Fibroblast of skin of left biceps (primary cell): ENCODE data around the gene SEC14L2.

Source experiments
- DNase-seq, 2 experiments: peaks; one replicate each; pipeline ENCODE4 v3.0.0-alpha.2; 2013; ENCODE audit warnings: low read depth in 2 of 2

The SEC14L2 gene

GRCh38 chr22:30396871-30397655 is at the start of gene SEC14L2:
SEC14L2 (plus strand) TSS chr22:30397018; CDS start chr22:30397117, 99 bp downstream.
- no peak for DNase-seq

GRCh38 chr22:30347255-30347892 is 49.4 kb upstream of the SEC14L2 start:
- DNase-seq, result no peak

- no peak for DNase-seq
Observed at GRCh38 chr22:30348404-30348803, 48.4 kb upstream of the SEC14L2 start.

GRCh38 chr22:30348809-30349208 is 48.0 kb upstream of the SEC14L2 start:
- no peak for DNase-seq

GRCh38 chr22:30351226-30351625 is 45.6 kb upstream of the SEC14L2 start:
- DNase-seq, result no peak

- no peak for DNase-seq
Observed at GRCh38 chr22:30354644-30355043, 42.2 kb upstream of the SEC14L2 start.

GRCh38 chr22:30356449-30357235 is 40.2 kb upstream of the SEC14L2 start, which contains the start of the genes CCDC157 and SF3A1:
CCDC157 (plus strand) TSS chr22:30357007; CDS start chr22:30366001, 8,994 bp downstream.
SF3A1 (minus strand) TSS chr22:30356894; CDS start chr22:30356792, 102 bp downstream.
- peak; percentile 56 to 61 for DNase-seq

GRCh38 chr22:30357236-30357570 is 39.6 kb upstream of the SEC14L2 start:
- peak in 1 of 2 experiments; percentile 0 for DNase-seq

- DNase-seq, result no peak
Observed at GRCh38 chr22:30357650-30358215, 39.1 kb upstream of the SEC14L2 start.

- no peak for DNase-seq
Observed at GRCh38 chr22:30358541-30358940, 38.3 kb upstream of the SEC14L2 start.

GRCh38 chr22:30361916-30362650 is 34.7 kb upstream of the SEC14L2 start:
- DNase-seq, result no peak

GRCh38 chr22:30362651-30363281 is 34.1 kb upstream of the SEC14L2 start:
- DNase-seq, result no peak

GRCh38 chr22:30365891-30366290 is 30.9 kb upstream of the SEC14L2 start:
- no peak for DNase-seq

GRCh38 chr22:30368420-30368819 is 28.4 kb upstream of the SEC14L2 start:
- DNase-seq, result no peak

- DNase-seq, result no peak
Observed at GRCh38 chr22:30370641-30371230, 26.1 kb upstream of the SEC14L2 start.

- DNase-seq, result no peak
Observed at GRCh38 chr22:30371321-30371720, 25.5 kb upstream of the SEC14L2 start.

GRCh38 chr22:30371981-30372380 is 24.8 kb upstream of the SEC14L2 start:
- no peak for DNase-seq

GRCh38 chr22:30372915-30373314 is 23.9 kb upstream of the SEC14L2 start:
- DNase-seq, result no peak

- DNase-seq, result no peak
Observed at GRCh38 chr22:30373331-30374325, 23.2 kb upstream of the SEC14L2 start.
